BE2C (cell line): Measurements from ENCODE around the gene CSNK2A3.

Experiments
- DNase-seq: peaks from one replicate; pipeline ENCODE4 v3.0.0-alpha.2; 2020
- H3K27me3 ChIP-seq: fragments of 250-450 bp; sonication (Bioruptor Pico); 2 replicates; pipeline ENCODE4 v1.5.1; 2020; ENCODE audit warnings: mild to moderate bottlenecking
- H3K36me3 ChIP-seq: fragments of 250-450 bp; sonication (Bioruptor Pico); 2 replicates; pipeline ENCODE4 v1.5.1; 2020; ENCODE audit warnings: mild to moderate bottlenecking
- H3K4me1 ChIP-seq: fragments of 250-450 bp; sonication (Bioruptor Pico); 2 replicates; pipeline ENCODE4 v1.5.1; 2020
- H3K4me3 ChIP-seq: 2 replicates; pipeline ENCODE4 v1.5.1; 2011; ENCODE audit warnings: low read depth, low read length
- H3K9me3 ChIP-seq: fragments of 250-450 bp; sonication (Bioruptor Pico); 2 replicates; pipeline ENCODE4 v1.5.1; 2020
- TF ChIP-seq, protein P1 (sequence below): IDR thresholded peaks from 2 replicates; pipeline ENCODE4 v1.5.1; 2012; ENCODE audit warnings: mild to moderate bottlenecking, low read depth, low read length

Gene CSNK2A3

DNA sequence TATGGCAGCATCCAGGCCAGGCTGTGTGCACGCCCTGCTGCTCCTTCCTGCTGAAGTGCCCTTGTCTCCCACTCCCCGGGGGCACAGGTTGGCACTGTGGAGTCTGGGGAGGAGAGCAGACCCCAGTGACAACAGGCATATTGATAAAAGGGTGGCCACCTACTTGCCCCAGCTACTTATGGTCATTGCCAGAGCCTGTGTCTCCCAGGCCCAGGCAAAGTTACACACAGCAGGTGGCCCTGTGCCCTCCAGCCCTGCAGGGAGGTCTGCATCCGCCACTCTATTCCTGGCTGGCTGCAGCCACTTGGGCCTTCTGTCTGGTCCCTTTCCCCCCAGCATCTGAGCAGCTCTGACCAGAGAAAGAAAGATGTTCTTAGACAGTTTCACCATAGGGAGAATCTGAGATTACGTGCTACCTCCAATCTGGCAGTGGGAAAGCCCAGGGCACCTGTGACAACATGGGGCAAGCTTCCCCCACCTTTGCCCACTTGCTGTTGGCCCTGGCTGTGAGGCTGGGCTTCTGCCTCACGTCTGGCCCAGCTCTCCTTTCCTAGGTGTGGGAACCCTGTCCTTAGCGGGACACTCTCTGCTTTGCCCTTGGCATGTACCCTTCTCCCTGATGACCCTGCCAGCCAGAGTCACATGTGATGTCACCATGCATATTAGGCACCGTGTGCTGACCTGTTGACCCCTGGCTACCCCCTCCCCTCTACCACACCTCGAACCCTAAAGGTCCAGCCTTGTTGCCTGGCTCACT lies 25.3 kb upstream of the CSNK2A3 start:
- no peaks in the 10 kb centered on the region for H3K9me3 ChIP-seq
- H3K36me3 ChIP-seq, result no peaks in the 10 kb centered on the region
- DNase-seq, result no peak
- no peaks in the 10 kb centered on the region for H3K27me3 ChIP-seq
- H3K4me1 ChIP-seq, result no peaks in the 10 kb centered on the region
- no peak overlapping the region for H3K4me3 ChIP-seq
- TF ChIP-seq, protein P1, sequence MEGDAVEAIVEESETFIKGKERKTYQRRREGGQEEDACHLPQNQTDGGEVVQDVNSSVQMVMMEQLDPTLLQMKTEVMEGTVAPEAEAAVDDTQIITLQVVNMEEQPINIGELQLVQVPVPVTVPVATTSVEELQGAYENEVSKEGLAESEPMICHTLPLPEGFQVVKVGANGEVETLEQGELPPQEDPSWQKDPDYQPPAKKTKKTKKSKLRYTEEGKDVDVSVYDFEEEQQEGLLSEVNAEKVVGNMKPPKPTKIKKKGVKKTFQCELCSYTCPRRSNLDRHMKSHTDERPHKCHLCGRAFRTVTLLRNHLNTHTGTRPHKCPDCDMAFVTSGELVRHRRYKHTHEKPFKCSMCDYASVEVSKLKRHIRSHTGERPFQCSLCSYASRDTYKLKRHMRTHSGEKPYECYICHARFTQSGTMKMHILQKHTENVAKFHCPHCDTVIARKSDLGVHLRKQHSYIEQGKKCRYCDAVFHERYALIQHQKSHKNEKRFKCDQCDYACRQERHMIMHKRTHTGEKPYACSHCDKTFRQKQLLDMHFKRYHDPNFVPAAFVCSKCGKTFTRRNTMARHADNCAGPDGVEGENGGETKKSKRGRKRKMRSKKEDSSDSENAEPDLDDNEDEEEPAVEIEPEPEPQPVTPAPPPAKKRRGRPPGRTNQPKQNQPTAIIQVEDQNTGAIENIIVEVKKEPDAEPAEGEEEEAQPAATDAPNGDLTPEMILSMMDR, result no peak

- Histone ChIP-seq H3K36me3 (no peaks in the 10 kb centered on the region), H3K27me3 (no peaks in the 10 kb centered on the region), H3K9me3 (no peaks in the 10 kb centered on the region), H3K4me1 (no peaks in the 10 kb centered on the region), H3K4me3 (no peak overlapping the region)
- no peak for DNase-seq
- TF ChIP-seq, protein P1, result no peak
Observed at GRCh38 chr11:11374358-11375148, 21.5 kb upstream of the CSNK2A3 start.

DNA sequence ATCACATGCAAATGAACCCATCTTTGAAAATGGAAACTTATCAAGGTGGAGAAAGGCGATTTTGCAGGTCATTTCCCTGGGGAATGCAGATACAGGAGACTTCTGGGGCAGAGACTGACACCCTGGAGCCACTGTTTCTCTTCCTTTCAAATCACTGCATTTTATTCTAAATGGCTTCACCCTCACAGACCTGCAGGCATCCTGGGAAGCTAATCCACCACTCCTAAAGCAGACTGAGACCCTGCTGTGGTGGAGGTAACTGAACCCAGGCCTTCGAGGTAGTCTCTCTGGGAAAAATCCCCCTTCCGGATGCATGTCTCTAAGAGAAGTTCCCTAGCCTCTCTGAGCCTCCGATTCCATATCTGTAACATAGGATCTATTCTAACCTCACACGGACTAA lies 20.9 kb upstream of the CSNK2A3 start:
- Histone ChIP-seq H3K27me3 (no peaks in the 10 kb centered on the region), H3K4me1 (no peaks in the 10 kb centered on the region), H3K9me3 (no peaks in the 10 kb centered on the region), H3K36me3 (no peaks in the 10 kb centered on the region), H3K4me3 (no peak overlapping the region)
- TF ChIP-seq, protein P1, result no peak
- no peak for DNase-seq

- H3K9me3 ChIP-seq, result no peaks in the 10 kb centered on the region
- no peak for DNase-seq
- H3K4me1 ChIP-seq, result no peaks in the 10 kb centered on the region
- no peaks in the 10 kb centered on the region for H3K27me3 ChIP-seq
- H3K4me3 ChIP-seq, result no peak overlapping the region
- no peaks in the 10 kb centered on the region for H3K36me3 ChIP-seq
- TF ChIP-seq, protein P1, result no peak
Observed at GRCh38 chr11:11372461-11372860, 19.4 kb upstream of the CSNK2A3 start.

DNA sequence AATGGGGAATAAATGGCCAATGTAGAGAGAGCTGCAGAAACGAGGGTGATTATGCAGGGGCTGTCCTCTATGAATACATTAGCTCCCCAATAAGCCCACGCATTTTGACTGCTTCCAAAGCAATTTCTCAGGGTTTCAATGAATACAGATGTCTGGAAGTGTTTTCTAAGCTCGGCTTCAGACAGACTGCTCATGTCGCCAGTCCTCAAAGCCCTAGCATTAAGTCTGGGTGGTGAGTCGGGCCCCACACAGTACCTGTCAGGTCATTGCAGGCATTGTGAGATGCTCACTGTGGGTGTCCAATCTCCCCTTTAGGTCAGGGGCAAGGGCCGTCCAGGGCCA lies 17.9 kb upstream of the CSNK2A3 start:
- H3K9me3 ChIP-seq, result no peaks in the 10 kb centered on the region
- no peak overlapping the region for H3K4me3 ChIP-seq
- no peaks in the 10 kb centered on the region for H3K27me3 ChIP-seq
- TF ChIP-seq, protein P1, result no peak
- DNase-seq, result no peak
- no peaks in the 10 kb centered on the region for H3K4me1 ChIP-seq
- H3K36me3 ChIP-seq, result no peaks in the 10 kb centered on the region
